Suprapubic skin (tissue), 3 donors: ENCODE data around the gene PI4K2B.

Experiments
- CTCF ChIP-seq, 2 donors: fragments of 200-600 bp in 1 of 2; fragments of 450-650 bp in 1 of 2; sonication (generic) in 1 of 2; IDR thresholded peaks; one replicate each; pipeline ENCODE4 v1.5.1; 2016 to 2019; ENCODE audit warnings: antibody characterized with exemption in 2 of 2, mild to moderate bottlenecking in 1 of 2, moderate library complexity in 1 of 2
- EP300 ChIP-seq: sonication (generic); formaldehyde crosslinking; IDR thresholded peaks from one replicate; pipeline ENCODE4 v1.6.1; 2017; ENCODE audit warnings: antibody characterized with exemption

- TF ChIP-seq EP300 (no peak), CTCF (IDR thresholded peaks at IDR 0.05) (no peak)
Observed at GRCh38 chr4:25271866-25272265, 38.0 kb downstream of the PI4K2B start.
